Measurements from ENCODE around the gene CAMK2B. TPM values are rescaled to one million over a fixed set of nuclear protein-coding genes. Genes with fewer than 3 reads are reported as not detected.
"Not testable (repeated sequence)": the region's sequence is repeated elsewhere in the genome, so short reads cannot be mapped to it uniquely, and the experiment has no call there.

The CAMK2B gene
- total and polyA plus RNA-seq, 2 of the 13 experiments (the other 11 are each of a cell fraction or from before 2014, with no cell fraction given): 0.27 to 0.48 TPM

DNA sequence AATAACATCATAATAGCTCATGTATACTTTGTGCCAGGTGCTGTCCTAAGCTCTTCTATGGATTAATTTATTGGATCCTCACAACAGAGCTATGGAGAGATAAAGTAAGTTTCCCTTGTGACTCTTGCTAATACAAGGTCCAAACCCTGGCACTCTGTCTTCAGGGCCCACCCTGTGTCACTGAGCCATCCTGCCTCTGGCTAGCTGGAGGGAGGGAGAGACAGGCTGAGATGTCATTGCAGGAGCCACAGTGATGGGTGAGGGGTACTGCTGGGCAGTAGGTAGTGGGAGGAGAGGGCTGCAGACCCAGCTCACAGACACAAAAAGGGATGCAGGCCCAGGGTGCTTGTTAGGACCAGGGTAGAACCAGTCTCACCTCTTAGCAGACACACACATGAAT is 153.0 kb downstream of the CAMK2B start:
- no peaks in the 10 kb centered on the region for H3K4me1 ChIP-seq (ENCODE audit: insufficient read depth, low read length)
- ChIA-PET CTCF (ENCODE audit: low intra/inter-chr PET ratio, low total read pairs) (no interaction called here), POLR2A (no interaction called here)
- TF ChIP-seq ZNF260 (CRISPR knock-in tag; IDR thresholded peaks at IDR 0.05; ENCODE audit: borderline replicate concordance, low read depth) (no peak), DMAP1 (CRISPR knock-in tag; IDR thresholded peaks at IDR 0.05) (no peak), ZNF614 (CRISPR knock-in tag; IDR thresholded peaks at IDR 0.05; ENCODE audit: borderline replicate concordance) (no peak), ZFP36L1 (CRISPR knock-in tag; IDR thresholded peaks at IDR 0.05) (no peak)
- H4K20me1 ChIP-seq (ENCODE audit: insufficient read depth, low read length): no peaks in the 10 kb centered on the region
- no TSS peak for BruUV-seq (replicated peaks)
- DNase-seq (ENCODE audit: low spot score) (no peak), ATAC-seq (no peak), FAIRE-seq (no peak)
- H3K4me3 ChIP-seq (replicated peaks in 1 of 3; ENCODE audit: insufficient read depth in 1 of 3, low read depth in 2 of 3, low read length in 3 of 3): no peak overlapping the region
- peaks cover 0 to 9% of the 10 kb centered on the region in 2 experiments; a peak in 3 of 5 replicates for H3K27me3 ChIP-seq (ENCODE audit: control insufficient read depth in 1 of 2, insufficient read depth in 2 of 2, low read length in 2 of 2)
- no peaks in the 10 kb centered on the region for H3K79me2 ChIP-seq (ENCODE audit: insufficient read depth, low read length)
- intact Hi-C loops (cut with micrococcal nuclease; ENCODE audit: unreplicated experiment) (no loop called here), in situ Hi-C loops (cut with HindIII; ENCODE audit: extremely low pct_ligation_motif_present, low pct_unique_long_range_greater_than_20kb) (no loop called here)
- no peaks in the 10 kb centered on the region for H3K36me3 ChIP-seq (replicated peaks in 1 of 2; ENCODE audit: control insufficient read depth in 1 of 2, insufficient read depth in 2 of 2, low read length in 2 of 2)
- no peak overlapping the region for H2AFZ ChIP-seq (ENCODE audit: low read length)
- no peak overlapping the region for H3K9ac ChIP-seq (ENCODE audit: insufficient read depth, low read depth, low read length)
- H3K4me2 ChIP-seq (ENCODE audit: low read depth, low read length): no peak overlapping the region
- H3K9me3 ChIP-seq (ENCODE audit: low read length): no peaks in the 10 kb centered on the region
- H3K27ac ChIP-seq (ENCODE audit: extremely low read length, insufficient read depth, low read length): no peak overlapping the region

DNA sequence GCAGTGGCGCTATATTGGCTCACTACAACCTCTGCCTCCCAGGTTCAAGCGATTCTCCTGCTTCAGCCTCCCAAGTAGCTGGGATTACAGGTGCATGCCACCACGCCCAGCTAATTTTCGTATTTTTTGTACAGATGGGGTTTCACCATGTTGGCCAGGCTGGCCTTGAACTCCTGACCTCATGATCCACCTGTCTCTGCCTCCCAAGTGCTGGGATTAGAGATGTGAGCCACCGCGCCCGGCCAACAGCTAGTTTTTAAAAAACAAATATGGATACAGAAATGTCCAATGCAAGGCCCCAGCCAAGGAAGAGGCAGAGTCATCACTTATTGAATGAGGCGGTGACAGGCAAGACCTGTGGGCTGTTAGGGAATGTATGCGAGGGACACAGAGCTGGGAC is 153.5 kb downstream of the CAMK2B start:
- H3K4me1 ChIP-seq (ENCODE audit: insufficient read depth, low read length); DNase-seq (ENCODE audit: low spot score); intact Hi-C loops (cut with micrococcal nuclease; ENCODE audit: unreplicated experiment); POLR2A ChIA-PET; ATAC-seq; CTCF ChIA-PET (ENCODE audit: low intra/inter-chr PET ratio, low total read pairs); H4K20me1 ChIP-seq (ENCODE audit: insufficient read depth, low read length); H3K4me3 ChIP-seq (replicated peaks in 1 of 3; ENCODE audit: insufficient read depth in 1 of 3, low read depth in 2 of 3, low read length in 3 of 3); H3K36me3 ChIP-seq (replicated peaks in 1 of 2; ENCODE audit: control insufficient read depth in 1 of 2, insufficient read depth in 2 of 2, low read length in 2 of 2); H3K27me3 ChIP-seq (ENCODE audit: control insufficient read depth in 1 of 2, insufficient read depth in 2 of 2, low read length in 2 of 2); H2AFZ ChIP-seq (ENCODE audit: low read length); H3K4me2 ChIP-seq (ENCODE audit: low read depth, low read length); FAIRE-seq; BruUV-seq (replicated peaks); H3K79me2 ChIP-seq (ENCODE audit: insufficient read depth, low read length); H3K9ac ChIP-seq (ENCODE audit: insufficient read depth, low read depth, low read length); H3K9me3 ChIP-seq (ENCODE audit: low read length); in situ Hi-C loops (cut with HindIII; ENCODE audit: extremely low pct_ligation_motif_present, low pct_unique_long_range_greater_than_20kb); H3K27ac ChIP-seq (ENCODE audit: extremely low read length, insufficient read depth, low read length): not testable (repeated sequence)
- WGBS (ENCODE audit: low lambda C conversion rate): 58% methylated on average over 9 of the region's 9 CpGs
